Activated T-helper 2 cell treated with anti-CD3 and anti-CD28 coated beads, Interferon-gamma antibody, Interleukin-2, Interleukin-4, amounts not matched to agents 10 μg/mL and 5 μg/mL and 100 μg/mL, durations not matched to agents 14 hours and 24 hours and 36 hours (primary cell): Measurements from ENCODE around the gene XRCC3. TPM values are rescaled to one million over a fixed set of nuclear protein-coding genes. Genes with fewer than 3 reads are reported as not detected.

Source experiments
- DNase-seq: peaks from one replicate; pipeline ENCODE4 v3.0.0; 2021; ENCODE audit warnings: low spot score
- H3K27ac Mint-ChIP-seq: one replicate; pipeline ENCODE4 v1.8.0; 2021; ENCODE audit warnings: mixed read lengths
- H3K27me3 Mint-ChIP-seq: one replicate; pipeline ENCODE4 v1.8.0; 2021; ENCODE audit warnings: low read depth, mixed read lengths
- H3K36me3 Mint-ChIP-seq: one replicate; pipeline ENCODE4 v1.8.0; 2021; ENCODE audit warnings: low read depth, mixed read lengths
- H3K4me1 Mint-ChIP-seq: one replicate; pipeline ENCODE4 v1.8.0; 2021; ENCODE audit warnings: low read depth, mixed read lengths
- H3K4me3 Mint-ChIP-seq: one replicate; pipeline ENCODE4 v1.8.0; 2021; ENCODE audit warnings: low read depth, mild to moderate bottlenecking, moderate library complexity, mixed read lengths
- H3K9me3 Mint-ChIP-seq: one replicate; pipeline ENCODE4 v1.8.0; 2021; ENCODE audit warnings: mixed read lengths
- intact Hi-C: fragments of 100-400 bp; cut with micrococcal nuclease; formaldehyde crosslinking; loops from one replicate; pipeline ENCODE4 v1.15.1; 2023
- total RNA-seq: library from RNA; stranded (reverse); gene quantifications from 2 replicates; pipeline ENCODE4 v1.2.3, GENCODE V29; 2022

The XRCC3 gene
- total RNA-seq, 1 donor from 2014 or later, result 52.9 TPM

GRCh38 chr14:103686831-103687485 is 28.3 kb downstream of the XRCC3 start:
- Mint-ChIP-seq H3K36me3 (peaks cover 48% of the 10 kb centered on the region), H3K27me3 (no peaks in the 10 kb centered on the region), H3K9me3 (no peaks in the 10 kb centered on the region), H3K4me3 (no peak overlapping the region), H3K4me1 (peaks cover 1% of the 10 kb centered on the region), H3K27ac (no peak overlapping the region)
- no peak for DNase-seq
- intact Hi-C loops, result loop anchor here (10.0 kb wide), 1 partner anchor 122 kb away; the partner anchor contains the start of genes BAG5 and COA8

GRCh38 chr14:103685276-103686211 is 29.7 kb downstream of the XRCC3 start:
- no peak for DNase-seq
- H3K4me3 Mint-ChIP-seq, result no peak overlapping the region
- peaks cover 59% of the 10 kb centered on the region for H3K36me3 Mint-ChIP-seq
- H3K27ac Mint-ChIP-seq, result no peak overlapping the region
- peaks cover 1% of the 10 kb centered on the region for H3K4me1 Mint-ChIP-seq
- no peaks in the 10 kb centered on the region for H3K27me3 Mint-ChIP-seq
- no peaks in the 10 kb centered on the region for H3K9me3 Mint-ChIP-seq
- intact Hi-C loops, result loop anchor here (10.0 kb wide), 1 partner anchor 121 kb away; the partner anchor contains the start of genes BAG5 and COA8

DNA sequence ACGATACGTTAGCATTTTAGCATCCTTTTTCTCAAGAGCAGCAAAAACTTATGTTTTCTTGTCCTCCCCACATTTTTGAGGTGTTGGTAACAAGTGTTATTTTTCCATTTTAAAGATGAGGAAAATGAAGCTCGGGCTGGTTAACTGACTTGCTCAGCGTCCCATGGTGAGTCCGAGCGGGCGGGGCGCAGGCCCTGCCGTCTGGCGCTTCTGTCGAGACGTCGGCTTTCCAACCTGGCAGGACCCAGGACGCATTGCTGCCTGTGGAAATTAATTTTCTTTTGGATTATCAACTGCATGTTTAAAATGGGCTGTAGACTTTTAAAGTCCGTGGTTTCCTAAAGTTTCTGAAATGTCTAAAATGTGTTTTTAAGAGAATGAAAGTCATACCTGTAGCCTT is 30.4 kb downstream of the XRCC3 start:
- Mint-ChIP-seq H3K9me3 (no peaks in the 10 kb centered on the region), H3K4me3 (no peak overlapping the region), H3K27me3 (no peaks in the 10 kb centered on the region), H3K27ac (no peak overlapping the region), H3K4me1 (peaks cover 1% of the 10 kb centered on the region), H3K36me3 (peaks cover 59% of the 10 kb centered on the region)
- DNase-seq, result no peak
- intact Hi-C loops, result loop anchor here (10.0 kb wide), 1 partner anchor 120 kb away; the partner anchor contains the start of genes BAG5 and COA8

GRCh38 chr14:103684471-103684870 is 30.8 kb downstream of the XRCC3 start:
- H3K36me3 Mint-ChIP-seq, result peaks cover 61% of the 10 kb centered on the region
- no peak overlapping the region for H3K27ac Mint-ChIP-seq
- no peak for DNase-seq
- H3K9me3 Mint-ChIP-seq, result no peaks in the 10 kb centered on the region
- H3K27me3 Mint-ChIP-seq, result no peaks in the 10 kb centered on the region
- H3K4me3 Mint-ChIP-seq, result no peak overlapping the region
- intact Hi-C loops, result loop anchor here (10.0 kb wide), 1 partner anchor 120 kb away; the partner anchor contains the start of genes BAG5 and COA8
- peaks cover 1% of the 10 kb centered on the region for H3K4me1 Mint-ChIP-seq

GRCh38 chr14:103683139-103683538 is 32.1 kb downstream of the XRCC3 start:
- peaks cover 64% of the 10 kb centered on the region for H3K36me3 Mint-ChIP-seq
- intact Hi-C loops, result loop anchor here (10.0 kb wide), 1 partner anchor 118 kb away; the partner anchor contains the start of genes BAG5 and COA8
- H3K4me3 Mint-ChIP-seq, result no peak overlapping the region
- peaks cover 3% of the 10 kb centered on the region for H3K4me1 Mint-ChIP-seq
- no peak for DNase-seq
- H3K27ac Mint-ChIP-seq, result no peak overlapping the region
- H3K27me3 Mint-ChIP-seq, result no peaks in the 10 kb centered on the region
- no peaks in the 10 kb centered on the region for H3K9me3 Mint-ChIP-seq

DNA sequence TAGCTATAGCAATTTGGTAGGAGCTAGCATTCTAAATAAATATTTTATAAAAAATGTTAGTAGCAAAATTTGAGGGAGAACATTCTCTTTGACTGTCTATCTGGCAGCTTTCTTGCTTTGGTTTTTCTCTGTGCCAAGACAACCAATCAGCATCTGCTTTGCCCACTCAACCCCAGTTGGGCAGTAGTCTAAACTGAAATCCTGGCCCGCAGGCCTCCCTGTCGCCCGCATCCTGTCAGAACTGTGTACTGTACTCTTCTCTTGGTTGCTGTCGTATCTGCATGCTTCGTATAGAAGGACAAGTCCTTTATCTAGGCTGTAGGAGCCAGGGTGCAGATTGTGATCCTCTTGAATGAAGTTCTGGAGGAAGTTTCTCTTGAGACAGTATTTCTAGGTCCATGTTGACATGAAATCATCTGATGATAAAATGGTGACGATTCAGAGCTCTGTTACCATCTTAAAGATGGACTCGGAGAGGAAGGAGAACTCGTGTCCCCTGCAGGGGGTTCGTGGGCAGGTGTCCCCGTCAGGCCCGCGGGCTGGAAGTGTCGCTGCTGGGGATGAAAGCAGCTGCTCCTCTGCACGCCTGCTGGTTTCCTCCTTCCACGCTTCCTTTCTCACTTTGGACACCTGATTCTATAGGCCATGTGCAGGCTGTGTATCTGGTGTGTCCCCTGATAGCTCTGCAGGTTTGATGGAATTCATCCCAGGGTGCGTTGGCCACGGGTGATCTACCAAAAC is 34.6 kb downstream of the XRCC3 start:
- peaks cover 2% of the 10 kb centered on the region for H3K4me1 Mint-ChIP-seq
- peaks cover 67% of the 10 kb centered on the region for H3K36me3 Mint-ChIP-seq
- no peak overlapping the region for H3K4me3 Mint-ChIP-seq
- no peaks in the 10 kb centered on the region for H3K9me3 Mint-ChIP-seq
- intact Hi-C loops, result loop anchor here (10.0 kb wide), 1 partner anchor 116 kb away; the partner anchor contains the start of genes BAG5 and COA8
- no peak overlapping the region for H3K27ac Mint-ChIP-seq
- H3K27me3 Mint-ChIP-seq, result no peaks in the 10 kb centered on the region
- no peak for DNase-seq

DNA sequence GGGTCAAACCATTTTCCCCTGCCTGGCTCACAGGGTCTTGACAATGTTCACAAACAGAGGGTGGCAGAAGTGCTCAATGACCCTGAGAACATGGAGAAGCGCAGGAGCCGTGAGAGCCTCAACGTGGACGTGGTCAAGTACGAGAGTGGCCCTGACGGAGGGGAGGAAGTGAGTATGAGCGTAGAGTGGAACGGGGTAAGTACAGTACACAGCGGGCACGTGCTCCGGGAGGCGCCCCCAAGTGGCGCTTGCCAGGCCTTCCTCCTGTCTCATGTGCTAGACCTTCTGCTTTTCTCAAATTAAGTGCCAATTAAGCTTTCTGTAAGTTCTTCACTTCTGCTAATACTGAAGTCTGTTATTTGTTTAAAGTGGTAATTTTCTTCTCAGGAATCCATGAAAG is 35.9 kb downstream of the XRCC3 start:
- DNase-seq, result no peak
- Mint-ChIP-seq H3K9me3 (no peaks in the 10 kb centered on the region), H3K27ac (no peak overlapping the region), H3K4me3 (no peak overlapping the region), H3K4me1 (peaks cover 2% of the 10 kb centered on the region), H3K27me3 (no peaks in the 10 kb centered on the region), H3K36me3 (peaks cover 71% of the 10 kb centered on the region)
- intact Hi-C loops, result no loop called here

DNA sequence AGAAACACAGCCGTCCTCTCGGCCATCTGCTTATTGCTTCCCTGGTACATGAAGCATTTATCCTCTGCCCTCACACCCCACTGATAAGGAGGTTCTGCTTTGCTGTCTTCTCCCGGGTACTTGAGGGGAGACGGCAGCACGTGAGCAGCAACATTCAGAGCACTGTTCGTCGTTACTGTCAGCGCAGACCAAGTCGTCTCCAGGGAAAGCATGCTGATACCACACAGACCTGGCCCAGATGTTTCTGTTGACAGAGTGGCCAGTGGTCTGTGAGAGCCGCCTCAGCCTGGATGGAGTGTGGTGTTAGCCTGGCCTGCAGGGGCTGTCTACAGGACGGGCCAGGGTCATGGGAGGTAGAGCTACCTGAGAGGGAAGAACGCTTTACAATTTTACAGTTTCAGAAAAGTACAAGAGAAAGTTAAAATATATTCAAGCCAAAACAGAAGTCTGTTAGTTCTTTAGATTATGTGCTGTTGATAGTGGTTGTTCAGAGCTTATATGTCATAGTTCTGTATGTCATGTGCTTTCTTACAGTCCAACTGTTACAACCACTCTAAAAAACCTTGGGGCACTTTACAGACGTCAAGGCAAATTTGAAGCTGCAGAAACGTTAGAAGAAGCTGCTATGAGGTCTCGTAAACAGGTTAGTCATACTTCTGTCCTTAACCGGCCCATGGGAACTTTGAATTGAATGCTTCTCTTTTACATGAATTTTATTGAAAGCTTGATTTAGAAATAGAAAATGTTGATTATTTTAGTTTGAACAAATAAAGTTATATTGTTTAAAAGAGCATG is 38.2 kb downstream of the XRCC3 start:
- intact Hi-C loops, result no loop called here
- no peak overlapping the region for H3K27ac Mint-ChIP-seq
- peaks cover 2% of the 10 kb centered on the region for H3K4me1 Mint-ChIP-seq
- no peaks in the 10 kb centered on the region for H3K27me3 Mint-ChIP-seq
- H3K4me3 Mint-ChIP-seq, result no peak overlapping the region
- H3K36me3 Mint-ChIP-seq, result peaks cover 74% of the 10 kb centered on the region
- H3K9me3 Mint-ChIP-seq, result no peaks in the 10 kb centered on the region
- DNase-seq, result no peak

GRCh38 chr14:103675957-103676356 is 39.3 kb downstream of the XRCC3 start:
- Mint-ChIP-seq H3K36me3 (peaks cover 76% of the 10 kb centered on the region), H3K27ac (no peak overlapping the region)
- intact Hi-C loops, result no loop called here

GRCh38 chr14:103671911-103672310 is 43.3 kb downstream of the XRCC3 start:
- H3K4me3 Mint-ChIP-seq, result no peak overlapping the region
- H3K9me3 Mint-ChIP-seq, result no peaks in the 10 kb centered on the region
- no peak overlapping the region for H3K27ac Mint-ChIP-seq
- H3K27me3 Mint-ChIP-seq, result no peaks in the 10 kb centered on the region
- peaks cover 59% of the 10 kb centered on the region for H3K36me3 Mint-ChIP-seq
- intact Hi-C loops, result no loop called here
- no peaks in the 10 kb centered on the region for H3K4me1 Mint-ChIP-seq
- no peak for DNase-seq

More at GRCh38 chr14:103675957-103676356, 39.3 kb downstream of the XRCC3 start:
- no peak for DNase-seq
- Mint-ChIP-seq H3K27me3 (no peaks in the 10 kb centered on the region), H3K4me1 (peaks cover 2% of the 10 kb centered on the region), H3K9me3 (no peaks in the 10 kb centered on the region), H3K4me3 (no peak overlapping the region)

- H3K36me3 Mint-ChIP-seq, result peaks cover 55% of the 10 kb centered on the region
- DNase-seq, result no peak
- H3K27ac Mint-ChIP-seq, result no peak overlapping the region
- no peaks in the 10 kb centered on the region for H3K27me3 Mint-ChIP-seq
- H3K4me3 Mint-ChIP-seq, result no peak overlapping the region
- intact Hi-C loops, result no loop called here
- H3K4me1 Mint-ChIP-seq, result no peaks in the 10 kb centered on the region
- H3K9me3 Mint-ChIP-seq, result no peaks in the 10 kb centered on the region
These were observed 45.9 kb downstream of the XRCC3 start for GRCh38 chr14:103669370-103669769.

DNA sequence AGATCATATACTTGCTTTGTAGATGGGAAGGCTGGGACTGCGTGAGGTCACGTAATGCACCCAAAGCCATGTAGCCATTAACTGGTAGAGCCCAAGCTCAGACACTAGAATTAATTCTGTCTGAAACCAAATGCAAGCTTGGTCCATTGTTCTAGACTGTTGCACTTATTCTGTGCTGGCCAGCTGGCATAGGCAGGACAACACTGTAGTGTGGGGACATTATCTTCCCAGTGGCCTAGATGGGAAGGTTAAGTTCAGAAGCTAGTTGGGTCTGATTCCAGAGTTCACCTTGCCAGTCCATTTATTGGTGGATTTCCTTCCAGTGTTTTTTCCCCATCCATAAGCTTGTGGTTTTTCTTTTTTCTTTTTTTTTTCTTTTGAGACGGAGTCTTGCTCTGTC is 47.1 kb downstream of the XRCC3 start:
- intact Hi-C loops, result no loop called here
- Mint-ChIP-seq H3K9me3 (no peaks in the 10 kb centered on the region), H3K27ac (no peak overlapping the region), H3K27me3 (no peaks in the 10 kb centered on the region), H3K4me1 (no peaks in the 10 kb centered on the region), H3K4me3 (no peak overlapping the region), H3K36me3 (peaks cover 53% of the 10 kb centered on the region)
- DNase-seq, result no peak
